Peyer's patch (tissue), 4 donors: ENCODE data around the gene SF1. TPM values are rescaled to one million over a fixed set of nuclear protein-coding genes. Genes with fewer than 3 reads are reported as not detected.

Experiments
- DNase-seq, 3 donors: peaks; one replicate each; pipeline ENCODE4 v3.0.0-alpha.2; 2017 to 2019
- H3K27ac ChIP-seq, 4 donors: fragments of 200-600 bp; sonication (generic); one replicate each; pipeline ENCODE4 v1.5.1; 2016 to 2019
- H3K27me3 ChIP-seq, 2 donors: fragments of 200-600 bp; sonication (generic); one replicate each; pipeline ENCODE4 v1.5.1; 2019
- H3K36me3 ChIP-seq, 3 donors: fragments of 200-600 bp; sonication (generic); one replicate each; pipeline ENCODE4 v1.5.1; 2016 to 2019
- H3K4me1 ChIP-seq, 4 donors: fragments of 200-600 bp; sonication (generic); one replicate each; pipeline ENCODE4 v1.5.1; 2016 to 2019
- H3K4me3 ChIP-seq, 4 donors: fragments of 200-600 bp; sonication (generic); 1 replicate in 3 of 4; 2 replicates in 1 of 4; pipeline ENCODE4 v1.5.1; 2016 to 2019; ENCODE audit warnings: mild to moderate bottlenecking in 1 of 4
- H3K9me3 ChIP-seq, 4 donors: fragments of 200-600 bp; sonication (generic); one replicate each; pipeline ENCODE4 v1.5.1; 2016 to 2019; ENCODE audit warnings: mild to moderate bottlenecking in 1 of 4
- POLR2A ChIP-seq, 2 donors: fragments of 450-650 bp; IDR thresholded peaks; one replicate each; pipeline ENCODE4 v1.5.1; 2017; ENCODE audit warnings: antibody characterized with exemption in 2 of 2, mild to moderate bottlenecking in 2 of 2, moderate library complexity in 2 of 2
- total RNA-seq, 4 donors: library from RNA; depleted of rRNA; stranded (reverse); fragments of >200 nt; gene quantifications; one replicate each; pipeline ENCODE4 v1.1.0, GENCODE V29; 2016
- TF ChIP-seq, protein P1 (sequence below), 6 experiments: fragments of 450-650 bp in 4 of 6; fragments of 200-600 bp in 2 of 6; sonication (generic) in 1 of 6; IDR thresholded peaks; one replicate each; pipeline ENCODE4 v1.5.1; 2017 to 2019; ENCODE audit warnings: antibody characterized with exemption in 6 of 6, mild to moderate bottlenecking in 3 of 6, moderate library complexity in 1 of 6

SF1 gene
- total RNA-seq, 4 donors from 2014 or later, result 247 to 621 (median 392) TPM

DNA sequence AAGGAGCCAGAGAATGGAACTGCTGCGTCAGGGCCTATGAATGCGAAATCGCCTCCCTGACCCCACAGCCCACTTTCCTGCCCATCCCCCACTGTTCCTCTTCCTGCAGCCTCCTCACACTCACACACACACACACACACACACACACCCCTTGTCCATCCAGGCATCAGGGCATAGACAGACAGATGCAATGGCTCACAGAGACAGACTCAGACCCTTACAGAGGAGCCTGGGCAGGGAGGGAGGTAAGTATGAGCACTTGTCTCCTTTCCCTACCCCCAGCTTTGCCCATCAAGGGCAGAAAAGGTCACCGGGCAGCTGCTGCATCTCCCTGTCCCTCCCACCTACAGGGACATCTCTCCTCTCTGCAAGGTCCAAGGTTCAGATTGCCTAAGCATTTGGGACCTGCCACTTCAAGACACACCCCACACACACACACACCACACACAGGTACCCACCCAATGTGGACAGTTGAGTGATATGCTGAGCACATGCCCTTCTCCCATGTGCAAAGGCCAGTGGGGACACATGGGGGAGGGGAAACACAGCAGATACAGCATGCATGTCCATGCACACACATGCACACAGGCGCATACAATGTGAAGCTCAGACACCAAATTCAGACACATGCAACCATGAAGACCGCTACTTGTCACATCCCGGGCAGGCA lies 53.3 kb downstream of the SF1 start:
- TF ChIP-seq POLR2A (IDR thresholded peaks at IDR 0.05), result no peak
- TF ChIP-seq, protein P1, sequence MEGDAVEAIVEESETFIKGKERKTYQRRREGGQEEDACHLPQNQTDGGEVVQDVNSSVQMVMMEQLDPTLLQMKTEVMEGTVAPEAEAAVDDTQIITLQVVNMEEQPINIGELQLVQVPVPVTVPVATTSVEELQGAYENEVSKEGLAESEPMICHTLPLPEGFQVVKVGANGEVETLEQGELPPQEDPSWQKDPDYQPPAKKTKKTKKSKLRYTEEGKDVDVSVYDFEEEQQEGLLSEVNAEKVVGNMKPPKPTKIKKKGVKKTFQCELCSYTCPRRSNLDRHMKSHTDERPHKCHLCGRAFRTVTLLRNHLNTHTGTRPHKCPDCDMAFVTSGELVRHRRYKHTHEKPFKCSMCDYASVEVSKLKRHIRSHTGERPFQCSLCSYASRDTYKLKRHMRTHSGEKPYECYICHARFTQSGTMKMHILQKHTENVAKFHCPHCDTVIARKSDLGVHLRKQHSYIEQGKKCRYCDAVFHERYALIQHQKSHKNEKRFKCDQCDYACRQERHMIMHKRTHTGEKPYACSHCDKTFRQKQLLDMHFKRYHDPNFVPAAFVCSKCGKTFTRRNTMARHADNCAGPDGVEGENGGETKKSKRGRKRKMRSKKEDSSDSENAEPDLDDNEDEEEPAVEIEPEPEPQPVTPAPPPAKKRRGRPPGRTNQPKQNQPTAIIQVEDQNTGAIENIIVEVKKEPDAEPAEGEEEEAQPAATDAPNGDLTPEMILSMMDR (IDR thresholded peaks at IDR 0.05), result no peak
- Histone ChIP-seq H3K9me3 (no peaks in the 10 kb centered on the region), H3K27me3 (peaks cover 0 to 5% of the 10 kb centered on the region in 2 donors), H3K27ac (no peak overlapping the region), H3K4me1 (peaks cover 0 to 12% (median 0%) of the 10 kb centered on the region in 4 donors), H3K4me3 (no peak overlapping the region), H3K36me3 (no peaks in the 10 kb centered on the region)
- DNase-seq, result no peak

DNA sequence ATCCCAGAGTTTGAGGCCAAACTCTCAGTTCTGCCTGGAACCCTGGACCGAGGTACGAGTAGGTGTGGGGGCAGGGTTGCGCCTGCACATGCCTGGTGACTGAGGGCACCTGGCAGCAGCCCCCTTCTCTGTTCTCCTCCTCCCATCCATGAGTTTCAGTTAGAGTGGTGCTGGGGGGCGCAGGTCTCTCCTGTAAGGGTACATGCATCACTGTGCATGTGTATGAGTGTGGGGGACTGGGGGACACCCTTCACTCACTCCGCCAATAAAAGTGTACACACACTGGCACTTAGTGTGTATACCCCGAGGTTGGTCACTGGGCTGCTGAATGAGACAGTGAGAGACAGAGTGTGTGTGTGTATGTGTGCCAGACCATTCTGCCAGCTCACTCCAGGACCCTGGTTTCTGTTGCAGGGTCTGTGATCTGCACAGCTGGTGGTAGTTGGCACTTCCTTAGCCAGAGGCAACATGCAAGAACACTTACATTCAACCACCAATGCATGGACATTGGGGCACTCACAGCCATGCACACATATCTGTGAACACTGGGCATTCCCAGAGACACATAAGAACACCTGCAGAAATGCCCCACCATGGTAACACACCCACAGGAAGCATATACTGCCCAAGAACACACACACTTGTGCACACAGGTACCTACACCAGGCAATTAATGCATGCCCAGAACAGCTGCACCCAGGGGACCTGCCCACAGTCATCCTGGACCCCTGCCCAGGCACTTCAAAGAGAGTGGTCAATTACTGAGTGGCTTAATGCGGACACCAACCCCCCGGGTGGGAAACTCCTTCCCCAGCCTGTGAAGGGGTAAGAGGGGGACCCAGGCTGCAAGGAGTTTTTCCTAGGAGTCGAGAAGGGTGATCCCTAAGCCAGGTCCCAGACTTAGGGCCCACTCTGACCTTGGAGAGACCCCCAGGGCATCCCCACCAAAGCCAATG lies 54.2 kb downstream of the SF1 start:
- Histone ChIP-seq H3K36me3 (no peaks in the 10 kb centered on the region), H3K4me3 (peak overlapping the region in 1 of 4 donors; percentile 79), H3K9me3 (no peaks in the 10 kb centered on the region), H3K4me1 (peaks cover 0 to 12% (median 0%) of the 10 kb centered on the region in 4 donors), H3K27me3 (peaks cover 0 to 5% of the 10 kb centered on the region in 2 donors), H3K27ac (peak overlapping the region in 1 of 4 donors; percentile 73)
- TF ChIP-seq, protein P1 (IDR thresholded peaks at IDR 0.05), result no peak
- TF ChIP-seq POLR2A (IDR thresholded peaks at IDR 0.05), result no peak
- DNase-seq, result no peak

DNA sequence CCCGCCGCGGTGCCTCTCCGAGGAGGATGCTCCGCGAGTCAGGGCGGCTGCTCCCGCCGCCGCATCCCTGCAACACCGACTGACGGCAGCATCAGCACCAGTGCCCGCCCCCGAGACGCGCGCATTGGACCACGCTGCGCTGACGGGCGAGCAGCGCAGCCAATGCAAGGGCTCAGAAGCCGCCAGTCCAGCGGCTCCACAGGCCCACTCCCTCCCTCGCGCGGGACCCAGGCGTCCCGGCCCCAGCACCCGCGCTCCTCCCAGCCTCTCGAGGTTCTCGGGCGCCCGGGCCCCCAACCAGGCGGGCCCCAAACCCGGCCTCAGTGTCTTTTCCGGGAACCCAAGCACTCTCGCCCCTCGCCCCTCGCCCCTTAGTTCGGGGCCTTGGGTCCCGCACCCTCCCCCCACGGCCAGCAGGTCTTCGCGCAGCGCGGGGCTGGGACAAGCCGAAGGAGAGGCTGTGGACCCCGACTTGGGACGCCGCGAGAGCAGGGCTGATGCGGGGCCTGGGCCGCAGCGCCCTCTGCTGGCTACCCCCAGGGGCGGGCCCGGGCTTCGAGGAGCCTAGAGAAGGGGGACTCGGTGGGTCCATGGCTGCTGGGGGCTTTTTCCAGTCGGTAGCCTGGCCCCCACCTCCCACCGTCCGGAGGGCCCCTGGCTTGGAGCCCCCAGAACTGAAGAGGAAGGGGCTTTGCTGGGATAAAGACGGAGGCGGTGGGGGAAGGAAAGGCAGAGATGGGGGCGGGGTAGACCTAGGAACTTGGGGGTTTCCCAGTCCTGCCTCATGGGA lies 55.0 kb downstream of the SF1 start, which contains the start of gene NRXN2:
TSS of gene NRXN2 (minus strand) at position 81 of the 790 bp plus-strand sequence. CDS start 9,498 bp downstream, outside the sequence.
- peak; percentile 81 to 92 (median 83) for DNase-seq
- H3K27me3 ChIP-seq, result peaks cover 0 to 5% of the 10 kb centered on the region in 2 donors
- H3K4me1 ChIP-seq, result peaks cover 0 to 12% (median 0%) of the 10 kb centered on the region in 4 donors
- H3K4me3 ChIP-seq, result peak within 1 kb of the TSS; percentile 48 to 79 (median 60)
- no peaks in the 10 kb centered on the region for H3K36me3 ChIP-seq
- no peaks in the 10 kb centered on the region for H3K9me3 ChIP-seq
- TF ChIP-seq POLR2A (IDR thresholded peaks at IDR 0.05), result no peak
- TF ChIP-seq, protein P1 (IDR thresholded peaks at IDR 0.05), result peak; percentile 69 to 96 (median 78)
- H3K27ac ChIP-seq, result peak within 1 kb of the TSS in 2 of 4 donors; percentile 42 to 73

DNA sequence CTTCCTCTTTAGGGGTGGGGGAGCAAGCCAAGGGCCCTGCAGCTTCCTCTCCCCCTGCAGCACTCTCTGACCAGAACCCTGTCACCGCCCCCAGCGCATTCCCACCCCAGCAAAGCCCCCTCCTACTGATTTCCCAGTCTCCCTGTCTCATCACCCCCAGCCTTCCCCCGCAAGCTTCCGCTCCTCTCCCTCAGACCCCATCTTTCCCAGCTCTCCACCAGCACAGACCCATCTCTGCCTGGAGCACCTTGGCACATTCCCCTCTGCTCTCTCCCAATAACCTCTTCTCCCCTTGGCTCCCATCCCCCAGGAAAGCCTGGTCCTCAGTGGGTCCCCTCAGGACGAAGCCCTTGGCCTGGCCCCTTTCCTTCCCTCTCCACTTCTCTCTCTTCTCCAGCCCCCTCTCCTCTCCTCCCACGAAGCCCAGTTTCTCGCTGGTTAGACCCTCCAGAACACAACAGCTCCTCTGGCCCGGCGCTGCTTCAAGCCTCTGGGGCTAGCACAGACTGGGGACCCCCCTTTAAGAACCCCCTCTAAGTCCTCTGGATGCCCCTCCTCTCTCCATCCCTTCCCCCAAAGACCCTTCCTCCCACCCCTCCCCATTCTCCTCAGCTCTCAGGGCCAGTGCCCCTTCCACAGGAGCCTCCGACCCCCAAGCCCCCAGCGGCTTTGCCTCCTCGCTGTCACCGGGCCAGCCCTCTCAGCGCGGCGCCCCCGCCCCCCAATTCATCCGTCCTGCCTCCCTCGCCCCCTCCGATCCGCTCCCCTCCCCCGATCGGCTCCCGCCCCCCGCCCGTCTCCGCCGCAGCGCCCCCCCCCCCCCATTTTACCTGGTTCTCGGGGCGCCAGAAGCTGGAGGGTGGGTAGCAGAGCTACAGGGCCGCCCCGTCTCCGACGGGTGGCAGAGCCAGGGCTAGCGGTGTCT lies 55.9 kb downstream of the SF1 start:
- no peak for DNase-seq
- TF ChIP-seq, protein P1 (IDR thresholded peaks at IDR 0.05), result no peak
- no peak for TF ChIP-seq POLR2A (IDR thresholded peaks at IDR 0.05)
- Histone ChIP-seq H3K9me3 (no peaks in the 10 kb centered on the region), H3K27ac (no peak overlapping the region), H3K36me3 (no peaks in the 10 kb centered on the region), H3K4me1 (peaks cover 0 to 12% (median 0%) of the 10 kb centered on the region in 4 donors), H3K27me3 (peaks cover 0 to 5% of the 10 kb centered on the region in 2 donors), H3K4me3 (peak overlapping the region in 1 of 4 donors; percentile 79)
